ENCODE measurements around the gene XRCC3.

XRCC3 gene

DNA sequence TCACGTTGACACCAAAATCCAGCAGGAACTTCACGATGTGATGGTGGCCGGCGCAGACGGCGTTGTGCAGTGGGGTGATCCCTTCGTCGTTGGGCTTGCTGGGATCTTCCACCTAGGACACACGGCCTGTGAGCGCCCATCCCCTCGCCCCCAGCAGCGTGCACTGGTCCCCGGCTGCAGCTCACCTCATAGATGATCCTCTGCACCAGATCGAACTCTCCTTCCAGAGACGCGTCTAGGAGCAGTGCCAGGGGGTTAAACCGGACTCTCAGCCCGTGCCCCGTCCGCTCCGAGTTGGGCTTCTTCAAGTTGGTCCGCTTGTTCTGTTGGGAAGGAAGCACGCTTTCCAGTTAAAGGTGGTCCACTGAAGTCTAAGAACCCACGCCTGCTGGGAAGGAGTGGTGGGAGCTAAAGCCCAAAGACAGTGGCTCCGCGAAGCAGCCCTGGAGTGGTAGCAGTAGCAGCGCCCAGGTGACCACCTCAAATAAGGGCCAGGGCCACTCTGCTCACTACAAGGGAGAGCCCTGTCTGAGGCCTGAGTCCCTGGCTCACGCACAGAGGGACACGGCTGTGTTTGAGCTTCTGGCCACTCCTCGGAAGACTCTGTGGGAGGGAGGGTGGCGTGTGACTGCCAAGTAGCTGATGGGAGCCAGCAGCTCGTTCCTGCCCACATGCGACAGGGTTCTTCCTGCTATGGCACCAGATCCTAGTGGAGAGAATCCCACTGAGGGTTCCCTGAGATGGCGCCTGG lies 23.6 kb upstream of the XRCC3 start:
- DNase-seq (ENCODE audit: low read depth): no peak

DNA sequence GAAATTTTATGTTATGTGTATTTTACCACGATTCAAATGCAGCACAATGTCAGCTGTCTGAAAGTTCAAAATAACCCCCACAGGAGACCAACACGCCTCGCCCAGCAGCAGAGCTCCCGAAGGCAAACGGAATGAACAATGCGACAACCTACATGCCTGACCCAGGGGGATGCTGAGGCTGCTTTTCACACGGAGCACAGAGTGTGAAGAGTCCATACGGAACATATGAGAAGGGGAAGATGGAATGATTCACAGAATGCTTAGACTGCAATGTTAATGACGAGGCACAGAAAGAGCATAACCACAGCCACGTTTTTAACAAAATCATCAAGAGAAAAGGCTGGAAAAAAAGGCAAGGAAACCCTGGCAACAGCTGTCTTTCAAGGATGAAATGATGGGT lies 22.9 kb upstream of the XRCC3 start:
- no peak for DNase-seq (ENCODE audit: low read depth)

DNA sequence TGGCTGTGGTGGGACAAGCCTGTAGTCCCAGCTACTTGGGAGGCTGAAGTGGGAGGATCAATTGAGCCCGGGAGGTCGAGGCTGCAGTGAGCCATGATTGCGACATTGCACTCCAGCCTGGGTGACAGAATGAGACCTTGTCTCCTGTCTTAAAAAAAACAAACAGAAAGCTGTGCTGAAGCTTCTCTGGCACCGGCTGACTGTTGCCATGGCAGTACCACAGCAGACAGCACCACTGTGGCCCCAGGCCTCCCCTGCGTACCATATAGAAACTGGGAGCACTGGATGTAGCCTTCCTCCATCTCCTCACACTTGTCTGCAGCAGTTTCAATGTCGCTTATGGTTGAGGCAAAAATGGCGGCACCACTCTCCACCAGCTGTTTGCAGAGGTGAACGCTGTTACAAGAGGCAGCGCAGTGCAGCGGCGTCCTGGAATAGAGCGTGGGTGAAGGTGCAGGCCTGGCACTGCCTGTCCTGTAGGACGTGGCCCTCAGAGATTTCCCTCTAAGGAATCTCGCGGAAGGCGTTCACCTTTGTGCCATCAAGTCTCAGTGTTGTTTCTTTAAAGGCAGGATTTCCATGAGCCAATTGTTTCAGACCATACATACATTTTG lies 22.3 kb upstream of the XRCC3 start:
- no peak for DNase-seq (ENCODE audit: low read depth)

DNA sequence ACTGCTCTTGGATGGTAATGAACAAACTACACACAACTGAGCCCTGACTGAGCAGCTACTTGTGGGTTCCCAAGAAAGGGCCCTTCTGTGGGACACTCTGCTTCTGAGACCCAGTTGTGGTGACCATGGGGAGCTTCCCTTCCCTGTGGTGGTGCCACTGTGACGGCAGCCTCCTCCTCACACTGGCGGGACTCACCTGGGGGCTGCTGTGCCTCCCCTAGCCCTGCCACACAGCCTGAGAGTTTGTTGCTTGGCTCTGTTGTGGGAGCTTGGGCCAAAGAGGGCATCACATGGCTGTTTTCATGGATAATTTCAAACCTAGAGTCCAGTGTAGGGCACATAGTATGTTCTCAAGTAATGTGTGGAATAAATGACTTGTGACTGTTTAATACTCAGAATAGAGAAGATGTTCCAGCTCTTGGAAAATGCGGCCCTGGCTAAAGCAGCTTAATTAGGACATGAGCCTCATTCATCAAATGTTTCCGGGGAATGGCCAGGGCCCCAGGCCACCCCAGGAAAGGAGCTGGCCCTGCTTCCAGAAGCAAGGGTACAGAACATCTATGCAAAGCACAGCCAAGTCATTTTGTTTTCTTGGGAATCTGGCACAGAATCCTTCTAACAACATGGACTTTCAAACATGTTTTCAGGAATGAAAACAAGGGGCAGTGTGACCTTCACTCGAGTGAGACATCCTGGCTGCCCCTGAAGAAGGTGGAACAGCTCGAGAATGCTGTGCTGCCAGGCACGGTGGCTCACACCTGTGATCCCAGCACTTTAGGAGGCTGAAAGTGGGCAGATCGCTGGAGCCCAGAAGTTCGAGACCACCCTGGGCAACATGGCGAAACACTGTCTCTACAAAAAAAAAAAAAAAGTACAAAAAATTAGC lies 21.5 kb upstream of the XRCC3 start:
- no peak for DNase-seq (ENCODE audit: low read depth)

DNA sequence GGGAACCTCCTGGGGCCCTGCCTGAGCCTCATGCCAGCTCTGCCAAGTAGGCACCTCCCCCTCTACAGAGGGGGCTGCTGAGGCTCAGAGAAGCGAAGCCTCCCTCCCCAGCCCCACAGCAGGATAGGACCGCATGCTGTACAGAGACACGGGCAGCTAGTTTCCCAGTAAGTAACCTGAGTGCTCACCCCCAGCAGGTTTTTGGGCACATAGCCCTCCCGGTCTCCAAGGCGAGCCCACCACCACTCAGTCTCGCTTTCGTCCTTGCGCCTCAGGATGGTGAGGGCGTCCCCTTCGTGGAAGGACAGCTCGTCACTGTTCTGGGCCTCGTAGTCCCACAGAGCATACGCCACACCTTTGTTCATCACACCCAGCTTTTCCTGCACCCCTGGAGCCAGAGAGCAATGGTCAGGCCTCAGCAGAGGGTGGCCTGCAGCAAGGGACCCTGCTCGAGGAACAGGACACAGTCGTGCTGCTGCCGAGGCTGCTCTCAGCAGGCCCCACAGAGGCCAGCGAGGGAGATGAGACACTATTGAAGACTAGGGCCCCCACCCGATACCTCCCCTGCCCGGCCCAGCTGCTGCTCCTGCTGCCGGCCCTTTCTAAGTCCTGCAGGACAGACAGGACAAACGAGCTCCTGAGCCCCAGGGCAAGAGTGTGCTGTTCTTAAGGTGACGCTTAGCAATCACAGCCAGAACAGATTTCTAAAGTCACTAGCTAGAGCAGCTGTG lies 20.7 kb upstream of the XRCC3 start:
- DNase-seq (ENCODE audit: low read depth): no peak

DNA sequence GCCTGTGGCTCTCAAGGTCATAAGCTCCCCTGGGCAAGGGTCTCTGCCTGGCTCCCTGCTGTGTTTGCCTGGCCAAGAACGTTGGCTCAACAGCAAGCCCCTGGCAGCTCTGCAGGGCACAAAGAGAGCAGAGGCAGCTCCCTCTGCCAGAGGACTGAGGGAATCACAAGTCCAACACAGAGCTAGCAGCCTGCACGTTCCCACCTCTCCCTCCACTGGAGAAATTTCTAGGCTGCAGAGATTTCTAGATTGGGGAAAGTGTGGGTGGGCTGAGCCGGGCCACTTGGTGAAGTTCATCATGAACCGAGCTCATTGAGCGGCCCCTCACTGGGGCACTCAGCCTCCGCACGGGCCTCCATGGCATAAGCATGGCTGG lies 20.2 kb upstream of the XRCC3 start:
- DNase-seq (ENCODE audit: low read depth): no peak

DNA sequence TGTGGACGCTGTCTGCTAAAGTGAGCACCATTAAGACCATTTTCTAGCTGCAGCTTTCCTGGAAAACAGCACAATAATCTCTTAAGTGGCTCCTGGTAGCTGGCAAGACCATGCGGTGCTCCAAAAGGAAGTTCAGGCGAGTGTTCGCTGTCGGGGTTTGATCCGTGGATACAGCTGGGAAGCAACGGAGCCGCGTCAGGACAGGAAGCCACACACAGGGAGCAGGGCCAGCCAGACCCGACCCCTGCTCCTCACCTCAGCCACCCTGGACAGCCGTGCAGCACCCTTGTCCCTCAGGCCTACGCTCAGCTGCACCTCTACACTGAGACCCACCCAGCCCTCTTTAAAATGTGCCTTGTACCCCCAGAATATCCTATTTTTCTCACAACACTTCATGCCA lies 19.8 kb upstream of the XRCC3 start:
- no peak for DNase-seq (ENCODE audit: low read depth)

DNA sequence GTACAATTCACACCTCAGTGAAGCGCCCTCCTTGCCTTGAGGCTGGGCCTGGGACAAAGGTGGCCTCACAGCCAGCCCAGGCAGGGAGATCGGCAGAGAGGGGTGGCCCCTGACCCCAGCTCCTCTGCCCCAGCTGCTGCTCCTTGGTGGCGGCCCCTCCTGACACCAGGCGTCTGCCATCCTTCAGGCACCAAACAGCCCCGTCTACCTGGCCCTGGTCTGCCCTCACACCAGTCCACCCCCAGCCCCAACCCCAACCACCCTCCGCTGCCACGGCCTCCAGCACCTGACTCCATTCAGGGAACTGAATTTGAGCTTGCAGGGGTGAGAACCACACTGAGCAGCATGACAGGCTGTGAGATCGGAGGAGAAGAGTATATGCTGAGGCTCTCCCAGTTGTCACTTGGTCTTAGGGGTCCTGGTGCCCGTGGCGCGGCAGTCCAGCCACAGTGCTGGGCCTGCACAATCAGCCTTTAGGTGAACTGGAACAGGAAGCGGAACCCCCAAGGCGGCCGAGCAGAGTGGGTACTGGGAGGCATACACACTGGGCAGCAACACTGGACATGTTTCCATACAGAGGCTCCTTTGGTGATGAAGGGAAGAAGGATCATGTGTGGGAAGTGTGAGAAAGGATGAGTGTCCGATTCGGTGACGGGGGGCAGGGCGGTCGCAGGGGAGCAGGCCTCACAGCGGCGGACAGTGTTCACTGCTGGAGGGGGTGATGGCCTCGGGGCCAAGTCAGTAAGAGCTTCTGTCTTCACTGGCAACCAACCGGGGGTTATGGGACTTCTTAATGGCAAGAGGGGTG lies 19.0 kb upstream of the XRCC3 start:
- no peak for DNase-seq (ENCODE audit: low read depth)

DNA sequence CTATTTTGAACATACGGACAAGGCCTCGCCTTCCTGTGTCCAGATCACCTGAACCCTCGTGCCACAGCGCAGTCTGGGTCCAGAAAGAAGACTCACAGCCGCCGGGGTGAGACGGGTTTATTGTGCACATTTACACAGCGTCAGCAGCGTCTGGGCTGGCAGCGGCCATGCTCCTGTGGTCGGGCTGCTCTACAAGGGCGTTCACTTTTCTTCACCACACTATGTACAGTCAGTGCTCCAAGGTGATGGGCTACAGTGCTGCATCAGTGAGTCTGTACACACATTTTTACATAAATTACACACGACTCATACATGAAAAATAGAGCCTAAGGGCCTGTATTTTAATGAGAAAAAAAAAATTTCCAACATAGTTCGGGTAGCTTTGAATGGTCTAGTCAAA lies 18.4 kb upstream of the XRCC3 start:
- no peak for DNase-seq (ENCODE audit: low read depth)

DNA sequence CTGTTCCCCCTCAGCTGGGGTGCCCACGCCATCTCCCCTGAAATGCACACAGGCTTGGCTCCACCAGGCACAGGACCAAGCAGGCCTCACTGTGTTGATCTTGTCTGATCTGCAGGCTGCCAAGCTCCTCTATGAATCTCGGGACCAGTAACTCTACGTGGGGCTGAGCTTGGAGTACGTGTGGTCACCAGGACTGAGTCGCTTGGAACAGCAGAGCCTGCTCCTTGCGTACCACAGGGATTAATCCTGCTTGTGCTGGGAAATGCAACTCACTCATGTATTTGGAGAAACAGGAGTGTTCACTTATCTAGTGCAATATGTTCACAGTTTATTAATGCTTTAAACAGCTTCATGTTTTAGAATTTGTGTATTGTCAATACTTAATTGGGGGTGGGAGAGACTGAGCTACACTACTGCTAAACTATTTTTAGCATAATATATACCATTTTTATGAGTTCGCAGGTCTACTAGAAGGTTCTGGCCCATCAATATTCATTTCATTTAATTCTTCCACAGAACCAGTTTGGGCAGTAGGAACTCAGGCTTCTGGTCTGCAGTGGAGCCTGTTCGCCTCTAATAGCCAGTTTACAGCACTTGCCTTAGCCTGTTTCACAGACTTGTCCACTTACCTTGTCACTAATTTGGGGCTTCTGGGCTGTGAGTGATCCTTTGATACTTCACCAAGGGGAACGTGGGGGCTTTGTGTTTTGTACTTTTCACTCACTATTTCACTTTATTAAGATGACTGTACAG lies 17.8 kb upstream of the XRCC3 start:
- DNase-seq (ENCODE audit: low read depth): no peak

DNA sequence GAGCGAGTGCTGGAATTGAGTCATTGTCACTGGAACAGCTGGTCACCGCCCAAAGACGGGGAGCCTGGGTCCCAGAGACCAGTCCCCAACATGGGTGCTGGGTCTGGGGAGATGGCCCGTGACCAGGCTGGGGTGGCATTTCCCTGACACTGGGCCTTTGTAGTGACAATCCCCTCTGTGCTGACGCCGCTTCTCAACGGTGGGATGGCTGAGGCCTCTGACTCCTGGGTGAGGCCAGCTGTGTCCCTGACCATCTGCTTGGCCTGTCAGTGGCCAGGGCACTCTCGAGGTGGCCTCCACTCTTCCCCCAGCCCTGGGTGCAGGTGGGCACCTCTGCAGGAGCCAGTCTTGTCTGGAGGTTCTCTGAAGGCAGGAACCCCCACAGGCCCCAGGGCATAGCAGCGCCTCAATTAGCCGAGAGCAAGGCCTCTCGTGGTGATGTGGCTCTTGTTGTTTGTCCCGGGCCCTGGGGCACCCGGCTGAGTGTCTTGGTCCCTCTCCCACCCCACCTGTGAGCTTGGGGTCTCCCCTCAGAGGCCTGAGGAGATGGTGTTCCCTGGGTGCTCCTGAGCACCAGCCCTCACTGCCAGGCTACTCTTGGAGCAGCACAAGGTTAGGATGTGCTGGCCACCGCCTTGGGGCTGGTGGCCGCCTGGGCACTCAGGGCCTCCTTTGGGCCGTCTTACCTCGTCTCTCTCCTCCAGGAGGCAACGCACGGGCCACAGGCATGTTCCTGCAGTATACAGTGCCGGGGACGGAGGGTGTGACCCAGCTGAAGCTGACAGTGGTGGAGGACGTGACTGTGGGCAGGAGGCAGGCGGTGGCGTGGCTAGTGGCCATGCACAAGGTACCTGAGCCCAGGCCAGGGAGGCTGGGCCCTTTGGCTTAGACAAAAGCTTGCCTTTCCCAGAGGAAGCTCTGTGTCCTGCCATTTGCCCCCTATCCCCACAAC lies 16.9 kb upstream of the XRCC3 start:
- no peak for DNase-seq (ENCODE audit: low read depth)

DNA sequence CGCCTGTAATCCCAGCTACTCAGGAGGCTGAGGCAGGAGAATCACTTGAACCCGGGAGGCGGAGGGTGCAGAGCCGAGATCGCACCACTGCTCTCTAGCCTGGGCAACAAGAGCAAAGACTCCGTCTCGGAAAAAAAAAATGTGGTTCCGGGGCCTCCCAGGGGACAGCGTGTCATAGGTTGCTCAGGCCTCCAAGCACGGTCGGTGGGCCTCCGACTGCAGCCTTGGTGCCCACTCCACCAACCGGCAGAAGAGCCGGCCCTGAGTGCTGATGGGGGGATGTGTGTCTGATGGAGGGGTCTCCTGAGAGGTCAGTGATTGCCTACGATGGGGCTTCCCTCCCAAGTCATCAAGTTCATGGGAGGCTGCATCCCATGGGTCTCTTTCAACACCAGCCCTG lies 16.2 kb upstream of the XRCC3 start:
- no peak for DNase-seq (ENCODE audit: low read depth)

DNA sequence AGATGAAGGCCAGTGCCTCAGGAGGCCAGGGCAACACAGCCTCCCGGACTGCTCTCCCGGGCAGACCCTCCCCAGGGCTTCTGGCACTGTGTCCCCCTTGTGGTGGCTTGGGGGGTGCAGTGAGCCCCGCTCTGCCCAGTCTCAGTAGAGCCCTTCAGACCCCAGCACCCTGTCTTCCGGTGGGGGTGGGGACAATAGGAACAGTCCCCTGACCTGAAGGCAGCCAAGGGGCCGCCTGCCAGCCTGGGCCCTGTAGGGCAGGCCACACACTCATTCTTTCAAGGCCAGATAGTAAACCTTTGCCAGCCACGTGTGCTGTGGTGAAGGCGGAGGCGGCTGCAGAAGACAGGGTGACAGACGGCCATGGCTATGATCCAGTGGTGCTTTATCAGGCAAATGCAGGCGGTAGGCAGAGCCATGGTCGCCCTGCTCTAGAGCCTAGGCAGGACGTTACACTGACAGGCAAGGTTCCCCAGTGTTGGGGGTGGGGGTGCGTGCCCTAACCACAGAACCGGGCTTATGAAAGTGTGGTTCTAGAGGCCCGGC lies 15.3 kb upstream of the XRCC3 start:
- peak; percentile 70 for DNase-seq (ENCODE audit: low read depth)

DNA sequence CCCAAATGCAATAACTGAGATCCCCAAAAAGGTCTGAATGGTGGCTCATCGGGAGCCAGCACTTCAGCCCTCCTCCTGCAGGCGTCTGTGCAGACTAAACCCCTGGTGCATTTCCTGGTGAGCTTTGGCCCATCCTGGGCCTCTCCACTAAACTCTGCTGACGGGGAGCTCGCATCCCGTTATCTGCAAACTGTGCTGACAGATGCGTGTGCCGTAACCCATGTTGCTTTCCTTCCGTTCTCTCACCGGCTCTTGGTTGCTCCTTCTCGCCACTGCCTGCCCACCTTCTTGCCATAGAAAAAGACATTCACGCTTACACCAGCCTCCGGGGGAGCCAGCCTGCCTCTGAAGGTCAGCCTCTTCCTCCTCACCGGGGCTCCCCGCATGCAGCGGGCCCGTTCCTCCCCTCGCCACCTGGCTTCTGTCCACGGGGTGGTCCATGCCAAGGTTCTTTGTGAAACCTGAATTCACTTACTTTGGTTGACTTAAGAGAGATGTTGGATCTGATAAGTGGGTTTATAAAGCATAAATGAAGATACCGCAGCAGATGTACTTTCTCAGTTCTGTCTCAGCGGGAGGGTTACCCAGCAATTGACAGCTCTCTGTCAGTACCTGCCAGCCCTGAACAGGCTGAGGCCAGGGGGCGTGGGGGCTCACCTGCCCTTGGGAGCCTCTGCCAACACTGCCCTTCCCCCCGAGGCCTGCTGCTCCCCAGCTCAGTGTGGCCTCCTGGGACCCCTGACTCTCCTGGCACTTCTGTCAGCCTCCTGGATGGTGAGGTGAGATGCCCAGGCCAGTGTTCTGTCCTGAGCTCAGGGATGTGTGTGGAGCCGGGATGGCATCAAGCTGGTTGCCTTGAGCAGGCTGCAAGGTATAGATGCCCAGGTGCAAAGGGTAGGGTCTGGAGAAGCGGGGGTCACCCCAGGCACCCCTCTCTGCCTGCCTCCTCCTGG lies 14.5 kb upstream of the XRCC3 start:
- no peak for DNase-seq (ENCODE audit: low read depth)

DNA sequence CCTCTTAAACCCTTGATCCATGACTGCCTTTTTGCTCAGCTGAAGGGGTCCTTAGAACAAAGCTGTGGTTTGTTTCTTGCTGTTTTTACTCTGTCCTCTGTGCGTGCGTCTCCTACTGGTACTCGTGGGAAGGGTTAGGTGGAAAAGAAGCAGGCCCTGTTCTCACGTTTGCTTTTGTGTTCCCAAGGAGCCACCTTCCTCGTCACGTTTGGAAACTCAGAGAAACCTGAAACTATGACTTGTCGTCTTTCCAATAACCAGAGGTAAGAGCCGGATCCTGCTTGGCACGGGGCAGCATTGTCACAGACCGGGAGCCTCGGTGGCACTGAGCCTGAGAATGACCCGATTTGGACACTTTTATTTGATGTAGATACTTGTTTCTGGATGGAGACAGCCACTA lies 13.5 kb upstream of the XRCC3 start:
- DNase-seq (ENCODE audit: low read depth): no peak

DNA sequence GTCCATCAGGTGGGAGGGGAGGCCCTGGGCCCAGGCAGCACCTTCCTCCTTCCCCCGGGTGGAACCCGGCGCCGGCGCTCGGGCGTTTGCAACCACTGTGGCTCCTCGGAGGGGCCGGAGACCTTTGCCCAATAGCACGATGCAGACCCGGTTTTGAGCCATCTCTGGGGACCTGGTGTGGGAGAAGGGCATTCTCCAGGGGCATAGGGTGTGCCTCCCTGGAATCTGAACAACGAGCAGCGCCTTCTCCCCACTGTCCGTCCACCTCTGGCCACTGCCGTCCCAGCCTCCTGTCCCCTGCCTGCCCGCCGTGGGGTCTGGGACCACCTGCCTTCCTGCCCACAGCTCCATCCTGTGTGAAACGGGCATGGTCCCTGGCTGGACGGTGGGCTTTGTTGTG lies 12.9 kb upstream of the XRCC3 start:
- DNase-seq (ENCODE audit: low read depth): no peak

DNA sequence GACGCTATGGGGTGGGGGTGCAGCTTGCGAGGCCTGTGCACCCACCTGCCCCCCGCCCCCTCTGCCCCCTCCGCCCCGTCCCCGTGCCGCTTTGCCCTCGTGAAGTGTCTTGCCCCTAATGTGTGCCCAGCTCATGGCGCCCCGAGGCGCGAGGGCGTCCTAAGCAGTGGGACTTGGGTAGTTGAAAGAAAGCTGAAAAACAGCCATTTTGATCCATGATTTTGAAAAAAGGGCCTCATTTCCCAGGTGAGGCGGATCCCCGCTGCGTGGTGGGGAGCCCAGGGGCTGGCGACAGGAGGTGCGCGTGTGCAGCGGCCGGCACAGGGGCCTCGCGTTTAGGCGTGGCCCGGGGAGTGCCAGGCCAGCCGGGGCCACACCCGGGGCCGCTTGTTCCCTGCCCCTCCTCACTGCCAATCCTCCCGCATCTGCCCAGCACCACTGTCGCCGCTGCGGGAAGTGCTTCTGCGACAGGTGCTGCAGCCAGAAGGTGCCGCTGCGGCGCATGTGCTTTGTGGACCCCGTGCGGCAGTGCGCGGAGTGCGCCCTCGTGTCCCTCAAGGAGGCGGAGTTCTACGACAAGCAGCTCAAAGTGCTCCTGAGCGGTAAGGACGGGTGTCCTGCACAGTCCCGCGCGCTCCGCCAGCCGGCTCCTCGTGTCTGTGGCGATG lies 12.2 kb upstream of the XRCC3 start:
- DNase-seq (ENCODE audit: low read depth): no peak

DNA sequence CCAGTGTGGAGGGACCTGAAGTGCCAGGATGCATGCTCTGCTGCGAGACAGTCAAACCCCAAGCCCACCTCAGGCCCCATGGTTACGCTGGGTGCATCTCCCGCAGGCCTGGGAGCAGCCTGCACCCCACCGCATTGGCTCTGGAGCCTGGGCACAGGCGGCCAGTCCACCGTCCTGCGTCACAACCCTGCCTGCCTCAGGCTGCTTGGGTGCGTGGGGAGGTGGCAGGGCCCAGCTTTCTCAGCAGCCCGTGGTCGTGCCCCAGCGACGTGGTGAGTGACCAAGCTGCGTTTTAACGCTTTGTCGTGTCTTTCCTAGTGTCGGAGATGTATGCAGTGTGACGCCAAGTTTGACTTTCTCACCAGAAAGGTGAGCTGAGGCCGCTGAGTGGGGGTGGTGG lies 11.2 kb upstream of the XRCC3 start:
- DNase-seq (ENCODE audit: low read depth): no peak
